Duodenal mucosa (tissue), 2 donors: Measurements from ENCODE around the gene C10orf90.

Source experiments
- H3K27ac ChIP-seq: one replicate; pipeline ENCODE4 v1.7.0; 2013; ENCODE audit warnings: low read depth, low read length
- H3K27me3 ChIP-seq, 2 donors: one replicate each; pipeline ENCODE4 v1.7.0; 2013; ENCODE audit warnings: low read length in 2 of 2, control low read depth in 1 of 2; ENCODE audit not compliant: insufficient read depth in 2 of 2, control insufficient read depth in 1 of 2
- H3K36me3 ChIP-seq, 2 donors: one replicate each; pipeline ENCODE4 v1.7.0; 2013; ENCODE audit warnings: low read length in 2 of 2, control low read depth in 1 of 2; ENCODE audit not compliant: insufficient read depth in 2 of 2, control insufficient read depth in 1 of 2
- H3K4me1 ChIP-seq, 2 donors: one replicate each; pipeline ENCODE4 v1.7.0; 2013; ENCODE audit warnings: low read length in 2 of 2, control low read depth in 1 of 2; ENCODE audit not compliant: insufficient read depth in 2 of 2, control insufficient read depth in 1 of 2
- H3K4me3 ChIP-seq, 2 donors: one replicate each; pipeline ENCODE4 v1.7.0; 2013; ENCODE audit warnings: low read length in 2 of 2, low read depth in 1 of 2
- H3K9ac ChIP-seq, 2 donors: one replicate each; pipeline ENCODE4 v1.7.0; 2013; ENCODE audit warnings: low read length in 2 of 2, low read depth in 1 of 2
- H3K9me3 ChIP-seq, 2 donors: one replicate each; pipeline ENCODE4 v1.7.0; 2013; ENCODE audit warnings: low read length in 2 of 2, control low read depth in 1 of 2; ENCODE audit not compliant: control insufficient read depth in 1 of 2

The C10orf90 gene

GRCh38 chr10:126528315-126528835 is 142.1 kb downstream of the C10orf90 start:
- Histone ChIP-seq H3K27me3 (no peaks in the 10 kb centered on the region), H3K9me3 (no peaks in the 10 kb centered on the region), H3K36me3 (no peaks in the 10 kb centered on the region), H3K4me1 (no peaks in the 10 kb centered on the region), H3K9ac (no peak overlapping the region), H3K27ac (no peak overlapping the region), H3K4me3 (no peak overlapping the region)

GRCh38 chr10:126527645-126528314 is 142.7 kb downstream of the C10orf90 start:
- Histone ChIP-seq H3K4me3 (no peak overlapping the region), H3K36me3 (no peaks in the 10 kb centered on the region), H3K4me1 (no peaks in the 10 kb centered on the region), H3K9me3 (no peaks in the 10 kb centered on the region), H3K9ac (no peak overlapping the region), H3K27ac (no peak overlapping the region), H3K27me3 (no peaks in the 10 kb centered on the region)

DNA sequence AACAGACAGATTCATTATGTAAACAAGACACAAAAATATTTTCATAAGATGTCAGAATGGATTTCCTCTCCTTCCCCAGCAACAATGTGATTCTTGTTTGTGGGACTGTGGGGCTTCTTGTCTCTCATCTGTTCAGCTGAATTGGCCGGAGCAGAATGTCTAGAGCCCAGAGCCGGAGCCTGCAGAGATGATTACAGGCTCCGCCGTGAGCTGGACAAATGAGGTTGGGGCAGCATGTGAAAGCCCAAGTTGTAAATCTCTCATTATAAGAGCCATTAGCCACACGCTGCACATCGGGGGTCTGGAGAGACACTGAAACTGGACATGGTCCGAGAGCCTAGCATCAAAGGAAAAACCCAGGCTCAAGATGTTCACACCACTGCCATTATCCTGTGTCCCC is 145.2 kb downstream of the C10orf90 start:
- no peaks in the 10 kb centered on the region for H3K36me3 ChIP-seq
- no peak overlapping the region for H3K4me3 ChIP-seq
- no peak overlapping the region for H3K9ac ChIP-seq
- no peaks in the 10 kb centered on the region for H3K4me1 ChIP-seq
- H3K27ac ChIP-seq: no peak overlapping the region
- H3K27me3 ChIP-seq: no peaks in the 10 kb centered on the region
- no peaks in the 10 kb centered on the region for H3K9me3 ChIP-seq

DNA sequence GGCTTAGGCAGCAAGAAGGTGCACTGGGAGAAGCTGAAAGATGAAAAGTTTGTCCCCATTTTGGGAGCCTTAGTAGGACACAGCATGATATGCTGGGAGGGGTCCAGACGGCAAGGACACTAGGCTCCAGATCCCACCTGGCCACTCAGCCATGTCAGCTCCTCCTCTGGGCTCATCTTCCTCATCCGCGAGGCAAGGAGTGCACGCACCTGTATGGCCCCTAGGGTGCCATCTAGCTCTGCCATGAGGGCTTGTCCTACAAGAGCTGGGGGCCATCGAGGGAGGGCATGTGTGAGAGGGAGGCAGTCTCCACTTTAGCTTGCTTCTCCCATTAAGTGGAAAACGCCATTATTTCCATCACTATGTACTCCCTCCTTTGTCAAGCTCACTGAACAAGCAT is 146.0 kb downstream of the C10orf90 start:
- Histone ChIP-seq H3K4me1 (no peaks in the 10 kb centered on the region), H3K36me3 (no peaks in the 10 kb centered on the region), H3K4me3 (no peak overlapping the region), H3K27ac (no peak overlapping the region), H3K9me3 (no peaks in the 10 kb centered on the region), H3K27me3 (no peaks in the 10 kb centered on the region), H3K9ac (no peak overlapping the region)

DNA sequence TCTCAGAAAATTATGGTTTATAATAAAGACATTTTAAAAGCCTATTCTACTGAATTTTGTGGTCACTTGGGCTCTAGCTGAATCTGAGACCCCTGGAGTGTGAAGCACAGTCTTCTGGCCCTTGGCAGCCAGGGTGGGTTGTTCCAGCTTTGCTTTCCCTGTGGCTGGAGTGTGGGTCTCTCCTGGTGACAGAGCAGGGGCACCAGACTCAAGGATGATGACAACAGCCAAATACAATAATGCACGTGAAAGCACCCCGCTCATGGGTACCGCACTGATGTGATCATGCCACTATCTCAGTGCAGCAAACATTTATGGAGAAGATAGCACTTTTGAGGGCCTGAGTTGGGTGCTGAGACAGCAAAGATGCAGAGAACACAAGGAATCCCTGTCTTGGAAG is 147.4 kb downstream of the C10orf90 start:
- Histone ChIP-seq H3K27ac (no peak overlapping the region), H3K4me3 (no peak overlapping the region), H3K27me3 (no peaks in the 10 kb centered on the region), H3K4me1 (no peaks in the 10 kb centered on the region), H3K36me3 (no peaks in the 10 kb centered on the region), H3K9ac (no peak overlapping the region), H3K9me3 (no peaks in the 10 kb centered on the region)

- H3K27me3 ChIP-seq: no peaks in the 10 kb centered on the region
- H3K9me3 ChIP-seq: no peaks in the 10 kb centered on the region
- no peak overlapping the region for H3K4me3 ChIP-seq
- no peak overlapping the region for H3K9ac ChIP-seq
- no peaks in the 10 kb centered on the region for H3K36me3 ChIP-seq
- H3K4me1 ChIP-seq: no peaks in the 10 kb centered on the region
- H3K27ac ChIP-seq: no peak overlapping the region
These were observed 149.1 kb downstream of the C10orf90 start for GRCh38 chr10:126521399-126521798.

GRCh38 chr10:126520751-126521317 is 149.7 kb downstream of the C10orf90 start:
- Histone ChIP-seq H3K36me3 (no peaks in the 10 kb centered on the region), H3K9ac (no peak overlapping the region), H3K4me3 (no peak overlapping the region), H3K4me1 (no peaks in the 10 kb centered on the region), H3K9me3 (no peaks in the 10 kb centered on the region), H3K27me3 (no peaks in the 10 kb centered on the region), H3K27ac (no peak overlapping the region)

DNA sequence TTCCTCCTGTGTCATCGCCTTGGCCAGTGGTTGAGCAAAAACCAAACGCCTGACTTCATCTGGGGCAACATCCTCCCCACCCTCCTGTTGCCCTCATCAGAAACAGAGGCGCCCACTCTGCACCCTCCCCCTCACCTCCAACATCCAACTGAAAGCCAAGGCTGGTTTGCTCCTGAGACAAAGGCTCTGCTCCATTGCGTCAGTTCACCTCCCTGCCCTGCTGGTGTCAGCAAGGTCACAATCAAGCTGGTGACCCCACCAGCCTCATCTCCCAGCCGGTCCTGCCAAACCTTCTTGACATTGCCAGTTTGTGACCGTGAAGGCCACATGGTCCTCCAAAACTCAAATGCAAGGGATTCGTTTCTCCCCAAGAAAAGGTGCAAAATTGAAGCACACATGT is 150.5 kb downstream of the C10orf90 start:
- Histone ChIP-seq H3K27me3 (no peaks in the 10 kb centered on the region), H3K36me3 (no peaks in the 10 kb centered on the region), H3K9ac (no peak overlapping the region), H3K4me3 (no peak overlapping the region), H3K27ac (no peak overlapping the region), H3K4me1 (no peaks in the 10 kb centered on the region), H3K9me3 (no peaks in the 10 kb centered on the region)

- no peaks in the 10 kb centered on the region for H3K36me3 ChIP-seq
- H3K4me1 ChIP-seq: no peaks in the 10 kb centered on the region
- no peaks in the 10 kb centered on the region for H3K9me3 ChIP-seq
- no peak overlapping the region for H3K9ac ChIP-seq
- no peak overlapping the region for H3K4me3 ChIP-seq
- no peak overlapping the region for H3K27ac ChIP-seq
- no peaks in the 10 kb centered on the region for H3K27me3 ChIP-seq
These were observed 151.3 kb downstream of the C10orf90 start for GRCh38 chr10:126519185-126519584.

GRCh38 chr10:126518218-126519080 is 152.0 kb downstream of the C10orf90 start:
- Histone ChIP-seq H3K27ac (no peak overlapping the region), H3K9me3 (no peaks in the 10 kb centered on the region), H3K36me3 (no peaks in the 10 kb centered on the region), H3K9ac (no peak overlapping the region), H3K4me1 (no peaks in the 10 kb centered on the region), H3K4me3 (no peak overlapping the region), H3K27me3 (no peaks in the 10 kb centered on the region)
